Liver (tissue), 3 donors: ENCODE measurements around the gene ARMC5.

ENCODE experiments used
- ATF3 ChIP-seq: IDR thresholded peaks from 2 replicates; pipeline ENCODE4 v1.6.1; 2016; ENCODE audit warnings: antibody characterized with exemption
- CTCF ChIP-seq: fragments of 150-350 bp; IDR thresholded peaks from 2 replicates; pipeline ENCODE4 v1.5.1; 2017; ENCODE audit warnings: improper control_type of control experiment, low read depth, low read length; ENCODE audit not compliant: missing input control
- EGR1 ChIP-seq, 2 donors: IDR thresholded peaks; 2 replicates each; pipeline ENCODE4 v1.6.1; 2016 to 2018; ENCODE audit warnings: antibody characterized with exemption in 2 of 2, low read depth in 2 of 2
- GABPA ChIP-seq, 2 donors: IDR thresholded peaks in 1 of 2; conservative IDR thresholded peaks in 1 of 2; 2 replicates each; pipeline ENCODE4 v1.6.1; 2016; ENCODE audit warnings: antibody characterized with exemption in 2 of 2, mild to moderate bottlenecking in 1 of 2, moderate library complexity in 1 of 2
- HNF4G ChIP-seq: IDR thresholded peaks from 2 replicates; pipeline ENCODE4 v1.6.1; 2016; ENCODE audit warnings: antibody characterized with exemption
- MAX ChIP-seq: IDR thresholded peaks from 2 replicates; pipeline ENCODE4 v1.6.1; 2016; ENCODE audit warnings: antibody characterized with exemption
- NR2F2 ChIP-seq: IDR thresholded peaks from 2 replicates; pipeline ENCODE4 v1.6.1; 2016; ENCODE audit warnings: antibody characterized with exemption
- RAD21 ChIP-seq, 2 donors: IDR thresholded peaks; 2 replicates each; pipeline ENCODE4 v1.6.1; 2016; ENCODE audit warnings: antibody characterized with exemption in 2 of 2, mild to moderate bottlenecking in 2 of 2
- REST ChIP-seq: IDR thresholded peaks from 2 replicates; pipeline ENCODE4 v1.6.1; 2016; ENCODE audit warnings: antibody characterized with exemption, mild to moderate bottlenecking
- RXRA ChIP-seq, 2 donors: IDR thresholded peaks; 2 replicates each; pipeline ENCODE4 v1.6.1; 2017 to 2018; ENCODE audit warnings: antibody characterized with exemption in 2 of 2, mild to moderate bottlenecking in 1 of 2
- SP1 ChIP-seq: IDR thresholded peaks from 2 replicates; pipeline ENCODE4 v1.6.1; 2018; ENCODE audit warnings: antibody characterized with exemption, mild to moderate bottlenecking
- TAF1 ChIP-seq: conservative IDR thresholded peaks from 2 replicates; pipeline ENCODE4 v1.6.1; 2016; ENCODE audit warnings: antibody characterized with exemption, mild to moderate bottlenecking
- YY1 ChIP-seq: IDR thresholded peaks from 2 replicates; pipeline ENCODE4 v1.6.1; 2016; ENCODE audit warnings: antibody characterized with exemption, mild to moderate bottlenecking
- ZBTB33 ChIP-seq: IDR thresholded peaks from 2 replicates; pipeline ENCODE4 v1.6.1; 2016; ENCODE audit warnings: antibody characterized with exemption
- donor health status: healthy.
- donor health status: healthy.

- no peak for TF ChIP-seq CTCF
- TF ChIP-seq REST = no peak
- no peak for TF ChIP-seq TAF1
- no peak for TF ChIP-seq SP1
- no peak for TF ChIP-seq ZBTB33
- TF ChIP-seq RAD21 (IDR thresholded peaks at IDR 0.05) = no peak
- TF ChIP-seq NR2F2 = no peak
- TF ChIP-seq MAX = no peak
- no peak for TF ChIP-seq HNF4G
- no peak for TF ChIP-seq GABPA (IDR thresholded peaks at IDR 0.05 in 1 of 2, conservative IDR thresholded peaks at IDR 0.05 in 1 of 2)
- TF ChIP-seq RXRA (IDR thresholded peaks at IDR 0.05) = no peak
- no peak for TF ChIP-seq EGR1 (IDR thresholded peaks at IDR 0.05; ENCODE audit: low read depth in 2 of 2)
- no peak for TF ChIP-seq ATF3
- no peak for TF ChIP-seq YY1
These were observed 28.6 kb downstream of the ARMC5 start for GRCh38 chr16:31487720-31488467.
